Measurements from ENCODE around the gene NECAB2.

The NECAB2 gene

GRCh38 chr16:84021488-84021887, 53.4 kb downstream of the NECAB2 start:
- ChIA-PET POLR2A (ENCODE audit: low non-redundant PET) (no interaction called here), CTCF (no interaction called here)
- no peak for DNase-seq (ENCODE audit: low spot score)
- H3K27ac ChIP-seq: no peak overlapping the region
- TF ChIP-seq CTCF (conservative IDR thresholded peaks at IDR 0.05; ENCODE audit: low read depth): no peak

GRCh38 chr16:84022644-84023043, 54.6 kb downstream of the NECAB2 start:
- H3K27ac ChIP-seq: no peak overlapping the region
- POLR2A ChIA-PET (ENCODE audit: low non-redundant PET): no interaction called here
- no peak for TF ChIP-seq CTCF (conservative IDR thresholded peaks at IDR 0.05; ENCODE audit: low read depth)
- DNase-seq (ENCODE audit: low spot score): no peak
- CTCF ChIA-PET: interaction anchor here (0.6 kb wide), 1 partner anchor 211 kb away, joined by 3 read pairs; no protein-coding TSS in a partner anchor

- TF ChIP-seq CTCF (conservative IDR thresholded peaks at IDR 0.05; ENCODE audit: low read depth): no peak
- CTCF ChIA-PET: no interaction called here
- DNase-seq (ENCODE audit: low spot score): peak; percentile 77
- H3K27ac ChIP-seq: peak overlapping the region; percentile 86
- POLR2A ChIA-PET (ENCODE audit: low non-redundant PET): no interaction called here
Measured at GRCh38 chr16:84024854-84025253, 56.8 kb downstream of the NECAB2 start.

GRCh38 chr16:84026606-84027005, 58.6 kb downstream of the NECAB2 start:
- TF ChIP-seq CTCF (conservative IDR thresholded peaks at IDR 0.05; ENCODE audit: low read depth): no peak
- ChIA-PET CTCF (no interaction called here), POLR2A (ENCODE audit: low non-redundant PET) (no interaction called here)
- DNase-seq (ENCODE audit: low spot score): no peak
- H3K27ac ChIP-seq: peak overlapping the region; percentile 86; the same call in 1 of the 2 replicates

GRCh38 chr16:84027625-84028024, 59.6 kb downstream of the NECAB2 start:
- no peak for DNase-seq (ENCODE audit: low spot score)
- TF ChIP-seq CTCF (conservative IDR thresholded peaks at IDR 0.05; ENCODE audit: low read depth): no peak
- POLR2A ChIA-PET (ENCODE audit: low non-redundant PET): no interaction called here
- H3K27ac ChIP-seq: no peak overlapping the region
- CTCF ChIA-PET: interaction anchor here (0.6 kb wide), 1 partner anchor 17 kb away, joined by 5 read pairs; no protein-coding TSS in a partner anchor

- no peak for DNase-seq (ENCODE audit: low spot score)
- no peak overlapping the region for H3K27ac ChIP-seq
- TF ChIP-seq CTCF (conservative IDR thresholded peaks at IDR 0.05; ENCODE audit: low read depth): no peak
- POLR2A ChIA-PET (ENCODE audit: low non-redundant PET): no interaction called here
- CTCF ChIA-PET: no interaction called here
Measured at GRCh38 chr16:84029297-84030047, 61.4 kb downstream of the NECAB2 start.
